Upper lobe of left lung (tissue), 4 donors: Measurements from ENCODE around the gene ZSWIM6.

Experiments
- CTCF ChIP-seq, 6 experiments: fragments of 450-650 bp in 4 of 6; fragments of 200-600 bp in 2 of 6; sonication (generic) in 2 of 6; IDR thresholded peaks; one replicate each; pipeline ENCODE4 v1.5.1; 2016 to 2019; ENCODE audit warnings: antibody characterized with exemption in 6 of 6
- EP300 ChIP-seq, 4 donors: sonication (generic); formaldehyde crosslinking; IDR thresholded peaks; one replicate each; pipeline ENCODE4 v1.5.1; 2017; ENCODE audit warnings: antibody characterized with exemption in 4 of 4, control low read depth in 2 of 4
- POLR2A ChIP-seq, 4 donors: fragments of 450-650 bp; IDR thresholded peaks; one replicate each; pipeline ENCODE4 v1.5.1; 2016 to 2017; ENCODE audit warnings: antibody characterized with exemption in 4 of 4, mild to moderate bottlenecking in 2 of 4
- POLR2AphosphoS5 ChIP-seq, 2 donors: sonication (generic); formaldehyde crosslinking; IDR thresholded peaks; one replicate each; pipeline ENCODE4 v1.5.1; 2017; ENCODE audit warnings: antibody characterized with exemption in 2 of 2

GRCh38 chr5:61489574-61489973, 157.5 kb downstream of the ZSWIM6 start:
- TF ChIP-seq CTCF (IDR thresholded peaks at IDR 0.05), result no peak
- TF ChIP-seq POLR2A (IDR thresholded peaks at IDR 0.05), result no peak
- no peak for TF ChIP-seq POLR2AphosphoS5 (IDR thresholded peaks at IDR 0.05)
- TF ChIP-seq EP300 (IDR thresholded peaks at IDR 0.05), result no peak
